K562 (cell line): Measurements from ENCODE around the gene MBOAT1. TPM values are rescaled to one million over a fixed set of nuclear protein-coding genes. Genes with fewer than 3 reads are reported as not detected.
A peak's percentile ranks its signal among the peaks of the same experiment; 100 is the strongest.

ENCODE experiments used
- ATAC-seq: fragments of 200-7000 bp; cut with Tn5 transposase; 3 replicates; pipeline ENCODE4 v1.9.1; 2020; ENCODE audit warnings: moderate library complexity
- BruUV-seq: library from RNA; stranded (reverse); fragments of 400-500 nt; replicated peaks from 2 replicates; lab custom pipeline; 2021; lab: Mats Ljungman, UMichigan
- CTCF ChIA-PET: fragments of 300-600 bp; formaldehyde crosslinking; extraction: SDS; loops from one replicate; lab custom pipeline; 2021; ENCODE audit warnings: low intra/inter-chr PET ratio; lab: Yijun Ruan, JAX
- POLR2A ChIA-PET: fragments of 300-600, 350-650 bp; sonication (Branson Sonifier 250); formaldehyde crosslinking; extraction: SDS; loops from one replicate; lab custom pipeline; 2021; ENCODE audit warnings: antibody characterized with exemption, inconsistent platforms; lab: Yijun Ruan, JAX
- DNase-seq, 4 experiments: peaks; one replicate each; pipeline versions ENCODE4 v3.0.0 to v3.0.0-alpha.2; 2011 to 2018; ENCODE audit warnings: low spot score in 3 of 4, mixed read lengths in 3 of 4; ENCODE audit errors: extremely low read depth in 1 of 4
- FAIRE-seq: peaks from 2 replicates; lab custom pipeline; 2011; peaks lifted over from hg19 to GRCh38; lab: Jason Lieb, UNC
- H2AFZ ChIP-seq: 2 replicates; pipeline ENCODE4 v1.6.0; 2011; ENCODE audit warnings: low read depth, low read length, control low read depth, inconsistent platforms
- H3K27ac ChIP-seq: fragments of 200-600 bp; 3 replicates; pipeline ENCODE4 v1.8.0; 2011; ENCODE audit warnings: low read depth, mild to moderate bottlenecking, control low read depth, inconsistent platforms, low read length, moderate library complexity, mixed read lengths; ENCODE audit errors: extremely low read depth
- H3K27me3 ChIP-seq, 2 experiments: fragments of 300-600 bp in 1 of 2; 2 replicates in 1 of 2; 3 replicates in 1 of 2; pipeline versions ENCODE4 v1.6.0 to v1.8.0; 2011; ENCODE audit warnings: inconsistent platforms in 2 of 2, low read length in 2 of 2, mild to moderate bottlenecking in 1 of 2, mixed read lengths in 1 of 2, moderate library complexity in 1 of 2; ENCODE audit not compliant: control insufficient read depth in 2 of 2, insufficient read depth in 2 of 2
- H3K36me3 ChIP-seq: fragments of 300-600 bp; 3 replicates; pipeline ENCODE4 v1.8.0; 2011; ENCODE audit warnings: mild to moderate bottlenecking, low read length, inconsistent platforms; ENCODE audit not compliant: control insufficient read depth, insufficient read depth
- H3K4me1 ChIP-seq, 2 experiments: fragments of 200-600 bp in 1 of 2; replicated peaks in 1 of 2; 2 replicates in 1 of 2; 3 replicates in 1 of 2; pipeline versions ENCODE4 v1.5.1 to v1.8.0; 2011; ENCODE audit warnings: inconsistent platforms in 2 of 2, low read length in 2 of 2, mild to moderate bottlenecking in 1 of 2, mixed read lengths in 1 of 2, moderate library complexity in 1 of 2; ENCODE audit not compliant: control insufficient read depth in 2 of 2, insufficient read depth in 2 of 2
- H3K4me2 ChIP-seq: 2 replicates; pipeline ENCODE4 v1.6.1; 2011; ENCODE audit warnings: low read length, control low read depth, inconsistent platforms, mixed read lengths; ENCODE audit not compliant: insufficient read depth
- H3K4me3 ChIP-seq: fragments of 200-600 bp; sonication (generic), shearing (Covaris generic); 2 replicates; pipeline ENCODE4 v1.5.1; 2016; ENCODE audit warnings: control low read depth, inconsistent platforms
- H3K79me2 ChIP-seq: fragments of 200-600 bp; 3 replicates; pipeline ENCODE4 v1.8.0; 2011; ENCODE audit warnings: low read length, inconsistent platforms; ENCODE audit not compliant: control insufficient read depth, insufficient read depth
- H3K9ac ChIP-seq, 2 experiments: 2 replicates each; pipeline versions ENCODE4 v1.6.0 to v1.6.1; 2011; ENCODE audit warnings: low read depth in 2 of 2, low read length in 2 of 2, control low read depth in 1 of 2, inconsistent platforms in 1 of 2, mild to moderate bottlenecking in 1 of 2, mixed read lengths in 1 of 2; ENCODE audit not compliant: insufficient read depth in 1 of 2
- H3K9me1 ChIP-seq: one replicate; pipeline ENCODE4 v1.6.0; 2011; ENCODE audit warnings: inconsistent platforms, mild to moderate bottlenecking, low read length, moderate library complexity; ENCODE audit not compliant: control insufficient read depth, insufficient read depth
- H3K9me3 ChIP-seq: replicated peaks from 2 replicates; pipeline ENCODE4 v1.5.1; 2011; ENCODE audit warnings: low read depth, low read length, inconsistent platforms; ENCODE audit not compliant: control insufficient read depth, insufficient read depth
- H4K20me1 ChIP-seq: replicated peaks from 2 replicates; pipeline ENCODE4 v1.6.1; 2011; ENCODE audit warnings: low read length, inconsistent platforms, mixed read lengths; ENCODE audit not compliant: control insufficient read depth, insufficient read depth
- NFIX ChIP-seq: fragments of 250-450 bp; sonication (Bioruptor Pico); IDR thresholded peaks from 2 replicates; pipeline ENCODE4 v1.4.0; 2020; ENCODE audit warnings: low read depth, mild to moderate bottlenecking, moderate library complexity
- RBM17 ChIP-seq: fragments of 200-400 bp; formaldehyde crosslinking; IDR thresholded peaks from 2 replicates; pipeline ENCODE4 v1.6.1; 2017; ENCODE audit warnings: low read depth, mild to moderate bottlenecking, low read length, borderline replicate concordance
- ZNF134 ChIP-seq: fragments of 250-450 bp; sonication (Bioruptor Pico); conservative IDR thresholded peaks from 2 replicates; pipeline ENCODE4 v1.4.0; 2020
- ZNF695 ChIP-seq: fragments of 450-650 bp; formaldehyde crosslinking; IDR thresholded peaks from 2 replicates; pipeline ENCODE4 v1.4.0; 2020; ENCODE audit warnings: mild to moderate bottlenecking, moderate library complexity
- WGBS: fragments of 100-300 bp; shearing (Covaris generic); methylation state at CpG from one replicate; pipeline ENCODE4 v1.1.6; 2016; ENCODE audit warnings: low coverage, mixed read lengths; ENCODE audit not compliant: insufficient coverage; ENCODE audit errors: missing lambda C conversion rate; 5-methylcytosine and 5-hydroxymethylcytosine counted together
- in situ Hi-C: fragments of 300-500 bp; cut with MboI; formaldehyde crosslinking; loops from 4 replicates; pipeline ENCODE4 v1.15.0; 2018; ENCODE audit warnings: inconsistent platforms, mixed read lengths
- intact Hi-C: fragments of 100-400 bp; cut with micrococcal nuclease; formaldehyde crosslinking; loops from 2 replicates; pipeline ENCODE4 v1.14.2; 2022
- polyA plus RNA-seq, 8 experiments: library from polyadenylated mRNA; depleted of rRNA in 4 of 8; stranded (reverse) in 5 of 8; unstranded in 3 of 8; fragments of >200 nt; fragmentation: Nextera tagmentation in 2 of 8; fragmentation: Illumina TruSeq in 1 of 8; extraction: Ambion mirVana in 2 of 8; extraction: Trizol in 1 of 8; gene quantifications; 2 replicates each; pipeline versions ENCODE4 v1.2.1 to v1.2.3, GENCODE V29; 2011 to 2014; ENCODE audit warnings: inconsistent platforms in 1 of 8, missing spikeins in 1 of 8
- total RNA-seq, 7 experiments: library from RNA; depleted of rRNA in 6 of 7; stranded (reverse); fragments of >200 nt in 6 of 7; fragmentation: Illumina TruSeq in 2 of 7; extraction: Trizol in 2 of 7; gene quantifications; 2 replicates each; pipeline versions ENCODE4 v1.2.1 to v1.2.3, GENCODE V29; 2011 to 2021; ENCODE audit warnings: low replicate concordance in 1 of 7
- TF ChIP-seq, protein P1 (sequence below), 2 experiments: fragments of 450-650 bp in 1 of 2; sonication (generic) in 1 of 2; formaldehyde crosslinking in 1 of 2; IDR thresholded peaks in 1 of 2; conservative IDR thresholded peaks in 1 of 2; 2 replicates each; pipeline versions ENCODE4 v1.6.1 to v1.8.1; 2016 to 2023; ENCODE audit warnings: mild to moderate bottlenecking in 2 of 2, moderate library complexity in 2 of 2, inconsistent platforms in 1 of 2, missing genetic modification reagents in 1 of 2
- TF ChIP-seq, protein P2 (sequence below): sonication (generic); IDR thresholded peaks from 2 replicates; pipeline ENCODE4 v1.6.1; 2016
- TF ChIP-seq, protein P3 (sequence below): sonication (generic); formaldehyde crosslinking; IDR thresholded peaks from 2 replicates; pipeline ENCODE4 v1.8.0; 2023; ENCODE audit warnings: mild to moderate bottlenecking, missing genetic modification reagents

Gene MBOAT1
- total and polyA plus RNA-seq, 9 of the 15 experiments (the other 6 are each of a cell fraction or from before 2014, with no cell fraction given), result 0.13 to 16.5 (median 10.3) TPM

DNA sequence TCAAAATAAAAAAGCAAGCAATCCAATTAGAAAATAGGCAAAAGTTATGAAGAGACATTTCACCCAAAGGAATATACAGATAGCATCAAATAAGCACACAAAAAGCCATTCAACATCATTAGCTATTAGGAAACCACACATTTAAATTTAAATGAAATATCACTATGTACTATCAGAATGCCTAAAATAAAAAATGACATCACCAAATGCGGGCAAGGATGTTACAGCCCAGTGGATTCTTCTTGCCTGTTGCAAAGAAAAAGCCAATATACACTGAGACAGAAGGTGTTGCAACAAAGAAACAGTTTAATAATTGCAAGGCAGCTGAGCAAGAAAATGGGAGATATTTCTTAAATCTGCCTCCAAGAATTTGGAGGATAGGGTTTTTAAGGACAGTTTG is 31.0 kb upstream of the MBOAT1 start:
- FAIRE-seq (no peak), ATAC-seq (no peak), DNase-seq (no peak)
- H3K79me2 ChIP-seq, result no peaks in the 10 kb centered on the region
- intact Hi-C loops, result no loop called here
- TF ChIP-seq, protein P1, sequence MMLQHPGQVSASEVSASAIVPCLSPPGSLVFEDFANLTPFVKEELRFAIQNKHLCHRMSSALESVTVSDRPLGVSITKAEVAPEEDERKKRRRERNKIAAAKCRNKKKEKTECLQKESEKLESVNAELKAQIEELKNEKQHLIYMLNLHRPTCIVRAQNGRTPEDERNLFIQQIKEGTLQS (IDR thresholded peaks at IDR 0.05), result 0 out of 2 replicates have a peak, but pooled peaks have one; percentile 16
- TF ChIP-seq, protein P1 (CRISPR knock-in tag; conservative IDR thresholded peaks at IDR 0.05), result no peak
- TF ChIP-seq RBM17, result no peak
- H3K27me3 ChIP-seq, result no peaks in the 10 kb centered on the region
- no peak overlapping the region for H2AFZ ChIP-seq
- BruUV-seq, result no TSS peak
- in situ Hi-C loops, result no loop called here
- CTCF ChIA-PET, result no interaction called here
- no peak overlapping the region for H3K27ac ChIP-seq
- H3K9ac ChIP-seq, result no peak overlapping the region
- no peaks in the 10 kb centered on the region for H3K36me3 ChIP-seq
- 45% methylated on average over 1 of the region's 1 CpG for WGBS
- no peaks in the 10 kb centered on the region for H3K9me1 ChIP-seq
- no peak overlapping the region for H3K4me2 ChIP-seq
- POLR2A ChIA-PET, result interaction anchor here (0.6 to 1.4 kb wide), 5 partner anchors 10 to 203 kb away, joined by 3 read pairs; no protein-coding TSS in a partner anchor
- H3K4me1 ChIP-seq, result peaks cover 12 to 15% of the 10 kb centered on the region in 2 experiments; a peak in 3 of 5 replicates
- H4K20me1 ChIP-seq, result no peaks in the 10 kb centered on the region
- no peaks in the 10 kb centered on the region; the same call in 1 of the 2 replicates for H3K9me3 ChIP-seq
- H3K4me3 ChIP-seq, result no peak overlapping the region

DNA sequence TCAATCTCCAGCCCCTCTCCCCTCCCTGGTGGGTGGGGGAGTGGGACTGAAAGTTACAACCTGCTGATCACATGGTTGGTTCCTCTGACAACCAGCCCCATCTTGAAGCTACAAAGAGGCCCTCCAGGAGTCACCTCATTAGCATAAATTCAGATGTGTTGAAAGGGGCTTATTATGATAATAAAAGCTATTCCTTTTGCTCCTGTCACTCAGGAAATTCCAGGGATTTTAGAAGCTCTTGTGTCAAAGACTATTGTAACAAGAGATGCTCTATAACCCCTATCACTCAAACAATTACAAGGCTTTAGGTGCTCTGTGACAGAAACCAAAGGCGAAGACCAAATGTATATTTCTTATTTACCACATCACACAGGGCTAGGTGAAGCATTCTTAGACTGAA is 30.1 kb upstream of the MBOAT1 start:
- Histone ChIP-seq H3K4me2 (no peak overlapping the region), H3K9me3 (no peaks in the 10 kb centered on the region; the same call in 1 of the 2 replicates), H3K27me3 (no peaks in the 10 kb centered on the region), H3K9me1 (no peaks in the 10 kb centered on the region), H3K4me3 (no peak overlapping the region), H4K20me1 (no peaks in the 10 kb centered on the region), H3K79me2 (no peaks in the 10 kb centered on the region), H3K9ac (no peak overlapping the region), H3K4me1 (peaks cover 12 to 15% of the 10 kb centered on the region in 2 experiments; a peak in 3 of 5 replicates), H2AFZ (no peak overlapping the region), H3K36me3 (no peaks in the 10 kb centered on the region), H3K27ac (no peak overlapping the region)
- intact Hi-C loops, result no loop called here
- ChIA-PET POLR2A (interaction anchor here (1.0 to 1.4 kb wide), 4 partner anchors 11 to 204 kb away, joined by 3 read pairs; no protein-coding TSS in a partner anchor), CTCF (no interaction called here)
- in situ Hi-C loops, result no loop called here
- DNase-seq, result no peak
- no TSS peak for BruUV-seq
- 27% methylated on average over 1 of the region's 1 CpG for WGBS
- FAIRE-seq, result no peak
- ATAC-seq, result no peak
- TF ChIP-seq, protein P2, sequence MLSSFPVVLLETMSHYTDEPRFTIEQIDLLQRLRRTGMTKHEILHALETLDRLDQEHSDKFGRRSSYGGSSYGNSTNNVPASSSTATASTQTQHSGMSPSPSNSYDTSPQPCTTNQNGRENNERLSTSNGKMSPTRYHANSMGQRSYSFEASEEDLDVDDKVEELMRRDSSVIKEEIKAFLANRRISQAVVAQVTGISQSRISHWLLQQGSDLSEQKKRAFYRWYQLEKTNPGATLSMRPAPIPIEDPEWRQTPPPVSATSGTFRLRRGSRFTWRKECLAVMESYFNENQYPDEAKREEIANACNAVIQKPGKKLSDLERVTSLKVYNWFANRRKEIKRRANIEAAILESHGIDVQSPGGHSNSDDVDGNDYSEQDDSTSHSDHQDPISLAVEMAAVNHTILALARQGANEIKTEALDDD, result no peak
- TF ChIP-seq, protein P3, sequence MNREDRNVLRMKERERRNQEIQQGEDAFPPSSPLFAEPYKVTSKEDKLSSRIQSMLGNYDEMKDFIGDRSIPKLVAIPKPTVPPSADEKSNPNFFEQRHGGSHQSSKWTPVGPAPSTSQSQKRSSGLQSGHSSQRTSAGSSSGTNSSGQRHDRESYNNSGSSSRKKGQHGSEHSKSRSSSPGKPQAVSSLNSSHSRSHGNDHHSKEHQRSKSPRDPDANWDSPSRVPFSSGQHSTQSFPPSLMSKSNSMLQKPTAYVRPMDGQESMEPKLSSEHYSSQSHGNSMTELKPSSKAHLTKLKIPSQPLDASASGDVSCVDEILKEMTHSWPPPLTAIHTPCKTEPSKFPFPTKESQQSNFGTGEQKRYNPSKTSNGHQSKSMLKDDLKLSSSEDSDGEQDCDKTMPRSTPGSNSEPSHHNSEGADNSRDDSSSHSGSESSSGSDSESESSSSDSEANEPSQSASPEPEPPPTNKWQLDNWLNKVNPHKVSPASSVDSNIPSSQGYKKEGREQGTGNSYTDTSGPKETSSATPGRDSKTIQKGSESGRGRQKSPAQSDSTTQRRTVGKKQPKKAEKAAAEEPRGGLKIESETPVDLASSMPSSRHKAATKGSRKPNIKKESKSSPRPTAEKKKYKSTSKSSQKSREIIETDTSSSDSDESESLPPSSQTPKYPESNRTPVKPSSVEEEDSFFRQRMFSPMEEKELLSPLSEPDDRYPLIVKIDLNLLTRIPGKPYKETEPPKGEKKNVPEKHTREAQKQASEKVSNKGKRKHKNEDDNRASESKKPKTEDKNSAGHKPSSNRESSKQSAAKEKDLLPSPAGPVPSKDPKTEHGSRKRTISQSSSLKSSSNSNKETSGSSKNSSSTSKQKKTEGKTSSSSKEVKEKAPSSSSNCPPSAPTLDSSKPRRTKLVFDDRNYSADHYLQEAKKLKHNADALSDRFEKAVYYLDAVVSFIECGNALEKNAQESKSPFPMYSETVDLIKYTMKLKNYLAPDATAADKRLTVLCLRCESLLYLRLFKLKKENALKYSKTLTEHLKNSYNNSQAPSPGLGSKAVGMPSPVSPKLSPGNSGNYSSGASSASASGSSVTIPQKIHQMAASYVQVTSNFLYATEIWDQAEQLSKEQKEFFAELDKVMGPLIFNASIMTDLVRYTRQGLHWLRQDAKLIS (CRISPR knock-in tag), result no peak
- TF ChIP-seq ZNF695 (CRISPR knock-in tag), result no peak
- TF ChIP-seq ZNF134 (CRISPR knock-in tag), result no peak
- TF ChIP-seq NFIX (CRISPR knock-in tag), result no peak
